ENCODE measurements around the gene ATP13A2. TPM values are rescaled to one million over a fixed set of nuclear protein-coding genes. Genes with fewer than 3 reads are reported as not detected.

Gene ATP13A2
- total RNA-seq, 2 experiments from 2014 or later, result 57.1 to 59.4 TPM

GRCh38 chr1:17047924-17048323 lies 36.2 kb upstream of the ATP13A2 start:
- no peaks in the 10 kb centered on the region for H3K9me3 Mint-ChIP-seq
- no peaks in the 10 kb centered on the region for H3K27me3 Mint-ChIP-seq
- H3K27ac Mint-ChIP-seq, result no peak overlapping the region
- ChIA-PET CTCF (interaction anchor here (0.8 kb wide), 1 partner anchor 87 kb away, joined by 3 read pairs; no protein-coding TSS in a partner anchor), POLR2A (no interaction called here)
- H3K4me3 Mint-ChIP-seq, result no peak overlapping the region
- H3K36me3 Mint-ChIP-seq (ENCODE audit: low read depth), result peaks cover 29% of the 10 kb centered on the region
- DNase-seq, result no peak
- H3K4me1 Mint-ChIP-seq, result peaks cover 30% of the 10 kb centered on the region

- no peak for DNase-seq
- peaks cover 18% of the 10 kb centered on the region for H3K4me1 Mint-ChIP-seq
- peak overlapping the region; percentile 67 for H3K27ac Mint-ChIP-seq
- peaks cover 31% of the 10 kb centered on the region for H3K36me3 Mint-ChIP-seq (ENCODE audit: low read depth)
- ChIA-PET CTCF (interaction anchor here (0.7 to 2.2 kb wide), 4 partner anchors 86 to 142 kb away, joined by 3 to 6 read pairs (median 4); no protein-coding TSS in a partner anchor), POLR2A (no interaction called here)
- no peaks in the 10 kb centered on the region for H3K9me3 Mint-ChIP-seq
- no peak overlapping the region for H3K4me3 Mint-ChIP-seq
- H3K27me3 Mint-ChIP-seq, result no peaks in the 10 kb centered on the region
Measured at GRCh38 chr1:17046334-17046657, 34.6 kb upstream of the ATP13A2 start.

GRCh38 chr1:17045634-17046333 lies 34.1 kb upstream of the ATP13A2 start:
- ChIA-PET CTCF (interaction anchor here (0.7 to 2.2 kb wide), 4 partner anchors 85 to 142 kb away, joined by 3 to 6 read pairs (median 4); no protein-coding TSS in a partner anchor), POLR2A (no interaction called here)
- Mint-ChIP-seq H3K9me3 (no peaks in the 10 kb centered on the region), H3K27me3 (no peaks in the 10 kb centered on the region), H3K36me3 (ENCODE audit: low read depth) (peaks cover 27% of the 10 kb centered on the region), H3K27ac (peak overlapping the region; percentile 67), H3K4me1 (peaks cover 15% of the 10 kb centered on the region), H3K4me3 (no peak overlapping the region)
- no peak for DNase-seq

GRCh38 chr1:17045150-17045549 lies 33.4 kb upstream of the ATP13A2 start:
- peak overlapping the region; percentile 68 for H3K27ac Mint-ChIP-seq
- no peak for DNase-seq
- ChIA-PET POLR2A (no interaction called here), CTCF (interaction anchor here (1.3 to 2.2 kb wide), 2 partner anchors 84 to 99 kb away, joined by 3 to 6 read pairs; no protein-coding TSS in a partner anchor)
- H3K27me3 Mint-ChIP-seq, result no peaks in the 10 kb centered on the region
- no peaks in the 10 kb centered on the region for H3K9me3 Mint-ChIP-seq
- no peak overlapping the region for H3K4me3 Mint-ChIP-seq
- peaks cover 27% of the 10 kb centered on the region for H3K36me3 Mint-ChIP-seq (ENCODE audit: low read depth)
- H3K4me1 Mint-ChIP-seq, result peaks cover 15% of the 10 kb centered on the region

GRCh38 chr1:17043676-17044075 lies 31.9 kb upstream of the ATP13A2 start:
- POLR2A ChIA-PET, result no interaction called here
- CTCF ChIA-PET, result interaction anchor here (1.6 kb wide), 1 partner anchor 88 kb away, joined by 4 read pairs; no protein-coding TSS in a partner anchor
- no peaks in the 10 kb centered on the region for H3K27me3 Mint-ChIP-seq
- H3K9me3 Mint-ChIP-seq, result no peaks in the 10 kb centered on the region
- H3K27ac Mint-ChIP-seq, result no peak overlapping the region
- peaks cover 31% of the 10 kb centered on the region for H3K36me3 Mint-ChIP-seq (ENCODE audit: low read depth)
- no peak for DNase-seq
- H3K4me1 Mint-ChIP-seq, result peaks cover 15% of the 10 kb centered on the region
- no peak overlapping the region for H3K4me3 Mint-ChIP-seq

- ChIA-PET POLR2A (no interaction called here), CTCF (interaction anchor here (1.3 kb wide), 1 partner anchor 9 kb away, joined by 3 read pairs; no protein-coding TSS in a partner anchor)
- DNase-seq, result no peak
- H3K36me3 Mint-ChIP-seq (ENCODE audit: low read depth), result peaks cover 26% of the 10 kb centered on the region
- no peak overlapping the region for H3K27ac Mint-ChIP-seq
- H3K4me3 Mint-ChIP-seq, result no peak overlapping the region
- no peaks in the 10 kb centered on the region for H3K27me3 Mint-ChIP-seq
- peaks cover 4% of the 10 kb centered on the region for H3K4me1 Mint-ChIP-seq
- no peaks in the 10 kb centered on the region for H3K9me3 Mint-ChIP-seq
Measured at GRCh38 chr1:17040135-17040534, 28.4 kb upstream of the ATP13A2 start.

GRCh38 chr1:17039522-17039921 lies 27.8 kb upstream of the ATP13A2 start:
- Mint-ChIP-seq H3K4me1 (no peaks in the 10 kb centered on the region), H3K4me3 (no peak overlapping the region), H3K9me3 (no peaks in the 10 kb centered on the region), H3K27me3 (no peaks in the 10 kb centered on the region), H3K27ac (no peak overlapping the region), H3K36me3 (ENCODE audit: low read depth) (peaks cover 22% of the 10 kb centered on the region)
- POLR2A ChIA-PET, result no interaction called here
- CTCF ChIA-PET, result no interaction called here
- DNase-seq, result no peak

- ChIA-PET CTCF (interaction anchor here (0.9 kb wide), 1 partner anchor 73 kb away, joined by 3 read pairs; no protein-coding TSS in a partner anchor), POLR2A (no interaction called here)
- H3K4me3 Mint-ChIP-seq, result no peak overlapping the region
- H3K27ac Mint-ChIP-seq, result no peak overlapping the region
- H3K4me1 Mint-ChIP-seq, result peaks cover 6% of the 10 kb centered on the region
- H3K9me3 Mint-ChIP-seq, result no peaks in the 10 kb centered on the region
- DNase-seq, result no peak
- H3K27me3 Mint-ChIP-seq, result no peaks in the 10 kb centered on the region
- H3K36me3 Mint-ChIP-seq (ENCODE audit: low read depth), result peaks cover 11% of the 10 kb centered on the region
Measured at GRCh38 chr1:17033481-17033880, 21.8 kb upstream of the ATP13A2 start.

- Mint-ChIP-seq H3K27me3 (no peaks in the 10 kb centered on the region), H3K4me1 (peaks cover 6% of the 10 kb centered on the region), H3K9me3 (no peaks in the 10 kb centered on the region), H3K27ac (peak overlapping the region; percentile 36), H3K4me3 (no peak overlapping the region), H3K36me3 (ENCODE audit: low read depth) (peaks cover 14% of the 10 kb centered on the region)
- DNase-seq, result no peak
- ChIA-PET POLR2A (no interaction called here), CTCF (interaction anchor here (0.6 to 0.9 kb wide), 5 partner anchors 9 to 343 kb away, joined by 3 to 4 read pairs (median 3); no protein-coding TSS in a partner anchor)
Measured at GRCh38 chr1:17032741-17033140, 21.0 kb upstream of the ATP13A2 start.

- H3K4me3 Mint-ChIP-seq, result no peak overlapping the region
- no peaks in the 10 kb centered on the region for H3K9me3 Mint-ChIP-seq
- CTCF ChIA-PET, result no interaction called here
Measured at GRCh38 chr1:17031436-17031835, 19.7 kb upstream of the ATP13A2 start.

GRCh38 chr1:17030206-17030605 lies 18.5 kb upstream of the ATP13A2 start:
- POLR2A ChIA-PET, result no interaction called here
- Mint-ChIP-seq H3K4me3 (no peak overlapping the region), H3K27ac (no peak overlapping the region), H3K9me3 (no peaks in the 10 kb centered on the region), H3K27me3 (no peaks in the 10 kb centered on the region), H3K36me3 (ENCODE audit: low read depth) (peaks cover 23% of the 10 kb centered on the region), H3K4me1 (peaks cover 6% of the 10 kb centered on the region)
- DNase-seq, result no peak
- CTCF ChIA-PET, result interaction anchor here (0.9 kb wide), 1 partner anchor 9 kb away, joined by 4 read pairs; no protein-coding TSS in a partner anchor

More at GRCh38 chr1:17031436-17031835, 19.7 kb upstream of the ATP13A2 start:
- Mint-ChIP-seq H3K36me3 (ENCODE audit: low read depth) (peaks cover 23% of the 10 kb centered on the region), H3K27me3 (no peaks in the 10 kb centered on the region), H3K4me1 (peaks cover 6% of the 10 kb centered on the region), H3K27ac (no peak overlapping the region)
- DNase-seq, result no peak
- POLR2A ChIA-PET, result no interaction called here

GRCh38 chr1:17028662-17029188 lies 17.0 kb upstream of the ATP13A2 start:
- ChIA-PET POLR2A (no interaction called here), CTCF (no interaction called here)
- Mint-ChIP-seq H3K4me3 (no peak overlapping the region), H3K4me1 (peaks cover 6% of the 10 kb centered on the region), H3K27ac (no peak overlapping the region), H3K27me3 (no peaks in the 10 kb centered on the region), H3K9me3 (no peaks in the 10 kb centered on the region), H3K36me3 (ENCODE audit: low read depth) (peaks cover 28% of the 10 kb centered on the region)
- DNase-seq, result no peak

- no peak for DNase-seq
- CTCF ChIA-PET, result no interaction called here
Measured at GRCh38 chr1:17027900-17028299, 16.2 kb upstream of the ATP13A2 start.

More at GRCh38 chr1:17027900-17028299, 16.2 kb upstream of the ATP13A2 start:
- Mint-ChIP-seq H3K4me1 (peaks cover 2% of the 10 kb centered on the region), H3K27ac (no peak overlapping the region), H3K36me3 (ENCODE audit: low read depth) (peaks cover 31% of the 10 kb centered on the region), H3K4me3 (no peak overlapping the region), H3K9me3 (no peaks in the 10 kb centered on the region), H3K27me3 (no peaks in the 10 kb centered on the region)
- POLR2A ChIA-PET, result no interaction called here

Data from activated CD4-positive, alpha-beta T cell treated with anti-CD3 and anti-CD28 coated beads, Interleukin-2, amount 10 ng/mL, durations not matched to agents 7 days and 5 days (primary cell).